Measurements from ENCODE around the gene MORC3. TPM values are rescaled to one million over a fixed set of nuclear protein-coding genes. Genes with fewer than 3 reads are reported as not detected.
"Not testable (repeated sequence)": the region's sequence is repeated elsewhere in the genome, so short reads cannot be mapped to it uniquely, and the experiment has no call there.

MORC3 gene
- polyA plus RNA-seq, 1 donor (not counting 4 experiments of a cell fraction or from before 2014, with no cell fraction given) = 38.1 TPM

DNA sequence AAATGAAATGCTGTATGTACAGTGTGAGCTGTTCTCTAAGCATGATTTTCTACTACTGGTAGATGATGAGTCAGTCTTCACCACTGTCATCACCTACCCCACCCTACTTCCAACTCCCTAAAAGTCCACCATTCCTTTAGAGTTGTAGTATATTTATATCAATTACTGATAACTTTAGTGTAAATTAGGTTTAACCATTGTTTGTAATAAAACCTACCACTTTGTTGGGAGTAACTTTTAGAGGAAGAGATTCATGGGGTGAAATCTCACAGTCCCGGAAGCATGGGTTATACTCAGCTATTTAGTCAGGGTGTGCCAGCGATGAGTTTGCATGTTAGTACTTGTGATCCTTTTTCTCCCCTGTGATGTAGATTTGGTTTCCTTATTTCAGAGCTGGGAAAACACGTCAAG lies 17.1 kb downstream of the MORC3 start:
- dilution Hi-C loops (cut with MboI; ENCODE audit: extremely low pct_ligation_motif_present, low sequenced_read_pairs) = no loop called here
- peak; percentile 89 for FAIRE-seq
- Histone ChIP-seq H3K9me1 (ENCODE audit: control insufficient read depth, extremely low read depth, insufficient read depth, low read length) (no peaks in the 10 kb centered on the region), H3K4me3 (ENCODE audit: control insufficient read depth in 2 of 3, extremely low read depth in 1 of 3, insufficient read depth in 2 of 3, low read depth in 1 of 3, low read length in 3 of 3) (peak overlapping the region in 2 of 3 experiments; percentile 12 to 48), H4K20me1 (ENCODE audit: control insufficient read depth, extremely low read depth, insufficient read depth, low read length) (no peaks in the 10 kb centered on the region), H3K36me3 (ENCODE audit: control insufficient read depth in 2 of 2, extremely low read depth in 1 of 2, insufficient read depth in 2 of 2, low read length in 2 of 2) (peaks cover 19 to 30% of the 10 kb centered on the region in 2 experiments), H2AFZ (ENCODE audit: control insufficient read depth, low read length) (peak overlapping the region; percentile 55), H3K9me3 (ENCODE audit: control insufficient read depth, low read depth, low read length) (no peaks in the 10 kb centered on the region), H3K4me1 (ENCODE audit: control insufficient read depth, extremely low read depth, insufficient read depth, low read length) (peaks cover 13% of the 10 kb centered on the region), H3K79me2 (ENCODE audit: control insufficient read depth, insufficient read depth, low read length) (peaks cover 49% of the 10 kb centered on the region), H3K27me3 (ENCODE audit: control insufficient read depth, extremely low read depth, insufficient read depth, low read length) (no peaks in the 10 kb centered on the region), H3K4me2 (ENCODE audit: control insufficient read depth, extremely low read depth, insufficient read depth, low read depth, low read length) (peak overlapping the region; percentile 72), H3K27ac (ENCODE audit: control insufficient read depth, insufficient read depth, low read length) (peak overlapping the region; percentile 98), H3K9ac (ENCODE audit: control insufficient read depth, extremely low read depth, insufficient read depth, low read length) (peak overlapping the region; percentile 67)
- peak; percentile 45 for DNase-seq (ENCODE audit: low read depth, low spot score)
- TF ChIP-seq, protein P1, sequence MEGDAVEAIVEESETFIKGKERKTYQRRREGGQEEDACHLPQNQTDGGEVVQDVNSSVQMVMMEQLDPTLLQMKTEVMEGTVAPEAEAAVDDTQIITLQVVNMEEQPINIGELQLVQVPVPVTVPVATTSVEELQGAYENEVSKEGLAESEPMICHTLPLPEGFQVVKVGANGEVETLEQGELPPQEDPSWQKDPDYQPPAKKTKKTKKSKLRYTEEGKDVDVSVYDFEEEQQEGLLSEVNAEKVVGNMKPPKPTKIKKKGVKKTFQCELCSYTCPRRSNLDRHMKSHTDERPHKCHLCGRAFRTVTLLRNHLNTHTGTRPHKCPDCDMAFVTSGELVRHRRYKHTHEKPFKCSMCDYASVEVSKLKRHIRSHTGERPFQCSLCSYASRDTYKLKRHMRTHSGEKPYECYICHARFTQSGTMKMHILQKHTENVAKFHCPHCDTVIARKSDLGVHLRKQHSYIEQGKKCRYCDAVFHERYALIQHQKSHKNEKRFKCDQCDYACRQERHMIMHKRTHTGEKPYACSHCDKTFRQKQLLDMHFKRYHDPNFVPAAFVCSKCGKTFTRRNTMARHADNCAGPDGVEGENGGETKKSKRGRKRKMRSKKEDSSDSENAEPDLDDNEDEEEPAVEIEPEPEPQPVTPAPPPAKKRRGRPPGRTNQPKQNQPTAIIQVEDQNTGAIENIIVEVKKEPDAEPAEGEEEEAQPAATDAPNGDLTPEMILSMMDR (optimal IDR thresholded peaks at IDR 0.05 in 1 of 3, IDR thresholded peaks at IDR 0.05 in 1 of 3, conservative IDR thresholded peaks at IDR 0.05 in 1 of 3; ENCODE audit: extremely low read depth in 1 of 3, insufficient read depth in 2 of 3, low read length in 3 of 3) = no peak

DNA sequence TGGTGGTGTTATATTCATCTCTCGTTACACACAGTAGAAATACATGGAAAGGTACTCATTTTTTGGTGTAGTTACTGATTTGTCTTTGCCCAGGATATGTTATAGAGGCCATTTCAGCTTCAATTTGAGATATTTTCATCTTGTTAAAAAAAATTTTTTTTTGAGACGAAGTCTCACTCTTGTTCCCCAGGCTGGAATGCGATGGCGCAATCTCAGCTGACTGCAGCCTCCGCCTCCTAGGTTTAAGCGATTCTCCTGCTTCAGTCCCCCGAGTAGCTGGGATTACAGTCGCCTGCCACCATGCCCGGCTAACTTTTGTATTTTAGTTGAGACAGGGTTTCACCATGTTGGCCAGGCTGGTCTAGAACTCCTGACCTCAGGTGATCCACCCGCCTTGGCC lies 19.0 kb downstream of the MORC3 start:
- Histone ChIP-seq H3K27ac (ENCODE audit: control insufficient read depth, insufficient read depth, low read length) (no peak overlapping the region), H3K79me2 (ENCODE audit: control insufficient read depth, insufficient read depth, low read length) (peaks cover 32% of the 10 kb centered on the region), H3K4me3 (ENCODE audit: control insufficient read depth in 2 of 3, extremely low read depth in 1 of 3, insufficient read depth in 2 of 3, low read depth in 1 of 3, low read length in 3 of 3) (no peak overlapping the region), H3K27me3 (ENCODE audit: control insufficient read depth, extremely low read depth, insufficient read depth, low read length) (no peaks in the 10 kb centered on the region), H3K4me2 (ENCODE audit: control insufficient read depth, extremely low read depth, insufficient read depth, low read depth, low read length) (no peak overlapping the region), H3K9me3 (ENCODE audit: control insufficient read depth, low read depth, low read length) (no peaks in the 10 kb centered on the region), H3K9me1 (ENCODE audit: control insufficient read depth, extremely low read depth, insufficient read depth, low read length) (no peaks in the 10 kb centered on the region), H3K4me1 (ENCODE audit: control insufficient read depth, extremely low read depth, insufficient read depth, low read length) (peaks cover 13% of the 10 kb centered on the region), H3K36me3 (ENCODE audit: control insufficient read depth in 2 of 2, extremely low read depth in 1 of 2, insufficient read depth in 2 of 2, low read length in 2 of 2) (peaks cover 20 to 37% of the 10 kb centered on the region in 2 experiments), H2AFZ (ENCODE audit: control insufficient read depth, low read length) (no peak overlapping the region), H3K9ac (ENCODE audit: control insufficient read depth, extremely low read depth, insufficient read depth, low read length) (no peak overlapping the region), H4K20me1 (ENCODE audit: control insufficient read depth, extremely low read depth, insufficient read depth, low read length) (no peaks in the 10 kb centered on the region)
- no peak for TF ChIP-seq EZH2 (IDR thresholded peaks at IDR 0.05; ENCODE audit: low read length)
- TF ChIP-seq, protein P1 (optimal IDR thresholded peaks at IDR 0.05 in 1 of 3, IDR thresholded peaks at IDR 0.05 in 1 of 3, conservative IDR thresholded peaks at IDR 0.05 in 1 of 3; ENCODE audit: extremely low read depth in 1 of 3, insufficient read depth in 2 of 3, low read length in 3 of 3) = no peak
- FAIRE-seq = no peak
- dilution Hi-C loops (cut with MboI; ENCODE audit: extremely low pct_ligation_motif_present, low sequenced_read_pairs) = no loop called here
- no peak for DNase-seq (ENCODE audit: low read depth, low spot score)

DNA sequence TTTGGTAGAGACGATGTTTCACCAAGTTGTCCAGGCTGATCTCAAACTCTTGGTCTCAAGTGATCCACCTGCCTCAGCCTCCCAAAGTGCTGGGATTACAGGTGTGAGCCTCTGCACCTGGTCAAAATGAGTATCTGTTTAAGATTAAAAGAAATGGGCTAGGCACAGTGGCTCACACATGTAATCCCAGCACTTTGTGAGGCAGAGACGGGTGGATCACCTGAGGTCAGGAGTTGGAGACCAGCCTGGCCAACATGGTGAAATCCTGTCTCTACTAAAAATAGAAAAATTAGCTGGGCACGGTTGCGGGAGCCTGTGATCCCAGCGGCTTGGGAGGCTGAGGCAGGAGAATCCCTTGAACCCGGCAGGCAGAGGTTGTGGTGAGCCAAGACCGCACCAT lies 22.6 kb downstream of the MORC3 start:
- peaks cover 29 to 54% of the 10 kb centered on the region in 2 experiments for H3K36me3 ChIP-seq (ENCODE audit: control insufficient read depth in 2 of 2, extremely low read depth in 1 of 2, insufficient read depth in 2 of 2, low read length in 2 of 2)
- H3K9ac ChIP-seq (ENCODE audit: control insufficient read depth, extremely low read depth, insufficient read depth, low read length); H3K4me2 ChIP-seq (ENCODE audit: control insufficient read depth, extremely low read depth, insufficient read depth, low read depth, low read length); dilution Hi-C loops (cut with MboI; ENCODE audit: extremely low pct_ligation_motif_present, low sequenced_read_pairs); H4K20me1 ChIP-seq (ENCODE audit: control insufficient read depth, extremely low read depth, insufficient read depth, low read length); FAIRE-seq; H3K27me3 ChIP-seq (ENCODE audit: control insufficient read depth, extremely low read depth, insufficient read depth, low read length); H3K9me3 ChIP-seq (ENCODE audit: control insufficient read depth, low read depth, low read length); DNase-seq (ENCODE audit: low read depth, low spot score); H3K4me3 ChIP-seq (ENCODE audit: control insufficient read depth in 2 of 3, extremely low read depth in 1 of 3, insufficient read depth in 2 of 3, low read depth in 1 of 3, low read length in 3 of 3); H3K27ac ChIP-seq (ENCODE audit: control insufficient read depth, insufficient read depth, low read length); H3K9me1 ChIP-seq (ENCODE audit: control insufficient read depth, extremely low read depth, insufficient read depth, low read length); H3K4me1 ChIP-seq (ENCODE audit: control insufficient read depth, extremely low read depth, insufficient read depth, low read length); H2AFZ ChIP-seq (ENCODE audit: control insufficient read depth, low read length): not testable (repeated sequence)
- peaks cover 14% of the 10 kb centered on the region for H3K79me2 ChIP-seq (ENCODE audit: control insufficient read depth, insufficient read depth, low read length)

Measured in keratinocyte (primary cell).